ENCODE data around the gene KIAA1614. TPM values are rescaled to one million over a fixed set of nuclear protein-coding genes. Genes with fewer than 3 reads are reported as not detected.

Gene KIAA1614
- total RNA-seq, 1 donor from 2014 or later, result 9.1 TPM

GRCh38 chr1:180940445-180940844, 27.7 kb downstream of the KIAA1614 start:
- TF ChIP-seq CTCF (IDR thresholded peaks at IDR 0.05; ENCODE audit: borderline replicate concordance), result no peak
- intact Hi-C loops (cut with micrococcal nuclease), result no loop called here

GRCh38 chr1:180941518-180942275, 29.0 kb downstream of the KIAA1614 start:
- Histone ChIP-seq H3K4me3 (no peak overlapping the region), H3K27ac (replicated peaks) (no peak overlapping the region), H3K9me3 (replicated peaks) (no peaks in the 10 kb centered on the region), H3K36me3 (peaks cover 47% of the 10 kb centered on the region), H3K27me3 (ENCODE audit: low read depth) (no peaks in the 10 kb centered on the region), H3K4me1 (no peaks in the 10 kb centered on the region)
- intact Hi-C loops (cut with micrococcal nuclease), result no loop called here
- DNase-seq, result no peak
- no peak for TF ChIP-seq CTCF (IDR thresholded peaks at IDR 0.05; ENCODE audit: borderline replicate concordance)

More at GRCh38 chr1:180940445-180940844, 27.7 kb downstream of the KIAA1614 start:
- no peak overlapping the region for H3K4me3 ChIP-seq
- peaks cover 47% of the 10 kb centered on the region for H3K36me3 ChIP-seq
- H3K4me1 ChIP-seq, result no peaks in the 10 kb centered on the region
- no peak overlapping the region for H3K27ac ChIP-seq (replicated peaks)
- no peak for DNase-seq
- H3K9me3 ChIP-seq (replicated peaks), result no peaks in the 10 kb centered on the region
- H3K27me3 ChIP-seq (ENCODE audit: low read depth), result no peaks in the 10 kb centered on the region

GRCh38 chr1:180945151-180945550, 32.5 kb downstream of the KIAA1614 start:
- no peak for DNase-seq
- no peaks in the 10 kb centered on the region for H3K27me3 ChIP-seq (ENCODE audit: low read depth)
- TF ChIP-seq CTCF (IDR thresholded peaks at IDR 0.05; ENCODE audit: borderline replicate concordance), result no peak
- no peaks in the 10 kb centered on the region for H3K9me3 ChIP-seq (replicated peaks)
- no peaks in the 10 kb centered on the region for H3K4me1 ChIP-seq
- intact Hi-C loops (cut with micrococcal nuclease), result no loop called here
- no peak overlapping the region for H3K27ac ChIP-seq (replicated peaks)
- no peak overlapping the region for H3K4me3 ChIP-seq
- peaks cover 47% of the 10 kb centered on the region for H3K36me3 ChIP-seq

GRCh38 chr1:180945551-180945950, 32.9 kb downstream of the KIAA1614 start:
- Histone ChIP-seq H3K36me3 (peaks cover 51% of the 10 kb centered on the region), H3K27me3 (ENCODE audit: low read depth) (no peaks in the 10 kb centered on the region), H3K27ac (replicated peaks) (no peak overlapping the region), H3K4me1 (no peaks in the 10 kb centered on the region), H3K4me3 (no peak overlapping the region), H3K9me3 (replicated peaks) (no peaks in the 10 kb centered on the region)
- intact Hi-C loops (cut with micrococcal nuclease), result no loop called here
- DNase-seq, result no peak
- no peak for TF ChIP-seq CTCF (IDR thresholded peaks at IDR 0.05; ENCODE audit: borderline replicate concordance)

- H3K27me3 ChIP-seq (ENCODE audit: low read depth), result no peaks in the 10 kb centered on the region
- H3K36me3 ChIP-seq, result peaks cover 52% of the 10 kb centered on the region
These were observed 33.4 kb downstream of the KIAA1614 start for GRCh38 chr1:180946056-180946455.

More at GRCh38 chr1:180946056-180946455, 33.4 kb downstream of the KIAA1614 start:
- no peak for TF ChIP-seq CTCF (IDR thresholded peaks at IDR 0.05; ENCODE audit: borderline replicate concordance)
- Histone ChIP-seq H3K9me3 (replicated peaks) (no peaks in the 10 kb centered on the region), H3K27ac (replicated peaks) (no peak overlapping the region), H3K4me3 (no peak overlapping the region), H3K4me1 (no peaks in the 10 kb centered on the region)
- intact Hi-C loops (cut with micrococcal nuclease), result no loop called here
- DNase-seq, result no peak

All from left ventricle myocardium inferior (tissue), 1 donor.